Stimulated activated CD8-positive, alpha-beta memory T cell treated with anti-CD3 and anti-CD28 coated beads, Interleukin-7, amount 100 ng/mL, for 24 hours (primary cell): ENCODE measurements around the gene TMC1.
"Not testable (repeated sequence)": the region's sequence is repeated elsewhere in the genome, so short reads cannot be mapped to it uniquely, and the experiment has no call there.

Experiments used
- DNase-seq: peaks from one replicate; pipeline ENCODE4 v3.0.0-alpha.2; 2020; ENCODE audit warnings: low read depth

TMC1 gene

DNA sequence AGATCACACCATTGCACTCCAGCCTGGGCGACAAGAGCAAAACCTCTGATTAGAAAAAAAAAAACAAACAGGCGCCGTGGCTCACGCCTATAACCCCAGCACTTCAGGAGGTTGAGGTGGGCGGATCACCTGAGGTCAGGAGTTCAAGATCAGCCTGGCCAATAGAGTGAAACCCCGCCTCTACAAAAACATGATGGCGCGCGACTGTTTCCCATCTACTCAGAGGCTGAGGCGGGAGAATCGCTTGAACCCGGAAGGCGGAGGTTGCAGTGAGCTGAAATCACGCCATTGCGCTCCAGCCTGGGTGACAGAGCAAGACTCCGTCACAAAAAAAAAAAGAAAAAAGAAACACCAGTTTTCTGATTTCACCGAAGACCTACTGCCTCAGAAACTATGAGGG is at the start of gene TMC1:
TSS of gene TMC1 (plus strand) at position 193 of the 400 bp plus-strand sequence. CDS start 127,041 bp downstream, outside the sequence.
- not testable (repeated sequence) for DNase-seq

DNA sequence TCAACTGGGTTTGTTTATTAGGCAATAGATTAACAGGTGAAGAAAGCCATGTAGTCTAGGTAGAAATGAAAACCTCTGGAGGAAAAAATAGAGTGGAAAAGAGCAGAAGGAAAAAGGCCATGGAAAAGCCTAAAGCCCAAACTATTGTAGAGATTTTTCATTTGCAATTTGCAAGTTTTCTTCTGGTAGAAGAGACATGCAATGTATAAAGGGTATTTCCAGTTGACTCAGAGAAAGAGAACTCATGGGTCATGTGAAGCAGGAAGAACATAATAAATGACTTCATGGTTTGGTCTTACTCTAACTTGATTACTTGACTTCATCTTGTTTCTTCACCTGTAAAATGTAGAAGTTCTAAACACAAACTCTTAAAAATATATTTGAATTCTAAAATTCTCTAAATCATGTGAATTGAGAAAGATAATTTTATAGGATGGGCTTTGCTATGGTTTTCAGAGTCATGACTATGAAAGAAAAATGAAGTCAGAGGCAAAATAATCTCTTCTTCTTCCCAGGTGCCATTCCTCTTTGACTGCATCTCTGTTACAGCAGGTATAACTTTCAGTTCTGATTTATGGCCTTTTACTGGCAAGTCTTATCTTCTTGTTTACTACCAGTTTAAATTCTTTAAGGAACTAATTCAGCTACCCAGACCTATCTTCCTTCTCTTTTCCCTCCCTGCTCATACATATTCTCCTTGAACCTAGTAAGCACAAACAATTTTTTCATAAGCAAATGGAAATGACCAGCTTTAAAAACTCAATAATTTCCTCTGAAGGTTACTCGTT is 47.7 kb upstream of the TMC1 start:
- no peak for DNase-seq

DNA sequence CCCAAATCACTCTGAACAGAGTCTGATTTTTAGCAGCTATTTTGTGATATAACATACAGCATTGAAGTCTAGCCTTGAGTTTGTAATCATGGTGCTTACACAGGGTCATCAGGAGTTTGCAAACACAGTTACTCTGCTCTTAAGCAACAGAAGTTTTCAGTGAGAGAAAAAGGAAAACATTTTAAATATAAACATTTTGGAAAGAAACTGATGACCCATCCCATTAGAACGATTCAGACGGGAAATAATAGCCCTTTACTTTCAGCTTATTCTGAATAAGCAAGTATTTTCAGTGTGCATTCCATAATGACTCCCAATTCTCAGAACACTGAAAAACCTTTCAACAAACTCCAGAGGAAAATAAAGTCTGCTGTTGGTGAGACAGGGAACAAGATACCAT is 46.7 kb upstream of the TMC1 start:
- DNase-seq: no peak

DNA sequence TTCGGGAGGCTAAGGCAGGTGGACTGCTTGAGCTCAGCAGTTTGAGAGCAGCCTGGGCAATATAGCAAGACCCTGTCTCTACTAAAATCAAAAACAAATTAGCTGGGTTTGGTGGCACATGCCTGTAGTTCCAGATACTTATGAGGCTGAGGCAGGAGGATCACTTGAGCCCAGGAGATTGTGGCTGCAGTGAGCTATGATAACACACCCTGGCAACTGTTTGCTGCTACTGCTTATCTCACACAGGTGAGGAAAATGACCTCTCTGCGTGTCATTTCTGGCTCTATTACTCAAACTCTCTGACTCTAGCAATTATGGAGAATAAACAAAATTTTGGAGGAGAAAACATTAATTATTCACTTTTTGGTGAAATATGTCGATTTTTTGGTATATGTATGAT is 45.3 kb upstream of the TMC1 start:
- DNase-seq: no peak

DNA sequence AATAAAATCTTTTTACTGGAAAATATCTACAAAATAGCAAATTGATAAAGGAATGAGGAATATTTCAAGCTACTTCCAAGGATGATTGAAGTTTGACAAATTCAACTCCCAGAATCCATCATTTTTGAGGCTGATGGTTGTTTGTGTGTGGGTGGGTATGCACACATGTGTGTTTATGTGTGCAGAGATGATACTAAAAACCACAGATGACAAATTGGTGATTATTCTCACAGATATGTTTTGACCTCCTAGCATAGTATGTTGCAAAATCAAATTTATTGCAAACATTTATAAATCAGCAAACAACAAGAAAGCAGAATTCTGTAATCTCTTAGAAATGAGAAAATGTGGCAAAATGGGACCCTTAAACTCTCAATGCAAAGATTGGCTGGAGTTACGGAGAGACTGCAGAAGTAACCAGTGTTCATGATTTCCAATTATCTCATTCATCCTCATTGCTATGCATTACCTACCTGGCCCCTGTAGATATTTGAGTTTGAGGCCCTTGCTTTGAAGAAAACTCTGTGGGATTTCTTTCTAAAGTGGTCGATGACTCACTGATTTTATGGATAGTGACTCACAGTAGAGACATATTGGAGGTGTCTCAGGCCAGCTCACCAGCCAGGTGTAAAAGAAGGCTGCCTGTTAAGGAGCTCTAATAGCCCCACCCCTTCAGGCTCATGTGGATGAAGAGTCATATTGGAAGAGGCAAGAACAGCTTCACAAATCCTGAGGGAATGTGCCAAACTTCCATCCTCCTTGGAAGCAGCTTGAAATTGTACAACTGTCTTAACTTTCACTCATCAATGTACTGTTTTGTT is 44.6 kb upstream of the TMC1 start:
- peak; percentile 9 for DNase-seq

DNA sequence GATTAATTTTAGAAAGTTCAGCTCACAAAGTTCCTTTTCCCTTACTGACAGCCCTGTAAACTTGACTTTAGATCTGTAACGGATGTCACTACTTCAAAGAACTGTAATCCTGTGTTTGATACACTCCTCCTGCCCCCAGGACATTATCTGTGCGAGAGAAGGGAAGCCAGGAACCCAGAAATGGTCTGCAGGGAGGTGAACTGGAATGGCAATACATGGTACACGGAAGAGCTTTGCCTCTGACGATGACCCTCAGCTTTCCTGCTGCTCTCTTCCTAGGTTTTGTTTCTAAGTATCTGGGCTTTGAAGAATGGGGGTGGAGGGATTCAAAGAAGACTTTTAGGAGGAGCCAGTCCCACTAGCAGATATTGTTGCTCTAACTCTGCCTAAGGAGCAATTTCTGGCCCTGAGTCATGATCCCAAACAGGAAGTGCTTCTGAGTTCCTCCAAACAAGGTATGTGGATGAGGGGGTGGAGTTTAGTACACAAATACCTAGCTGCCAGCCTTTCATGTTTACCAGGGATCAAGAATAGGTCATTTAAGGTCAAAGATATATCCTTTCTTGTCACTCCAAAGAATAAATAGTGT is 43.4 kb upstream of the TMC1 start:
- DNase-seq: no peak

DNA sequence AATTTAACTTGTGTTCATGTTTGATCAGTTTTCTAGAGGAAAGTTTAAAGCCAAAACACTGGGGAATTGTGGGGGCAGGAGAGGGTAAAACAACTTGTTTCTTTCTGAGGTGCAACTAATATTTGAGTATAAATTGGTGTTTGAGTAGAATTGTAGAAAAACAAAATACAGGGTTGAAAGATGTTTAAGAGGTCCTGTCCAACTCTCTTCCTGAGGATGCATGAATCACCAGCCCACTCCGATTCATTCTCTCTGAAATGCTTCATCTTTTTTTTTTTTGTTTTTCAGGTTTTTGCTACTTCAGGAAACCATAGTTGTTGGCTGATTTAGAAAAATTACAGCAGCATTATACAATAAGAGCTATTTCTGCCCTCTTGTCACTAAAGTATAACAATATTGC is 42.4 kb upstream of the TMC1 start:
- no peak for DNase-seq

DNA sequence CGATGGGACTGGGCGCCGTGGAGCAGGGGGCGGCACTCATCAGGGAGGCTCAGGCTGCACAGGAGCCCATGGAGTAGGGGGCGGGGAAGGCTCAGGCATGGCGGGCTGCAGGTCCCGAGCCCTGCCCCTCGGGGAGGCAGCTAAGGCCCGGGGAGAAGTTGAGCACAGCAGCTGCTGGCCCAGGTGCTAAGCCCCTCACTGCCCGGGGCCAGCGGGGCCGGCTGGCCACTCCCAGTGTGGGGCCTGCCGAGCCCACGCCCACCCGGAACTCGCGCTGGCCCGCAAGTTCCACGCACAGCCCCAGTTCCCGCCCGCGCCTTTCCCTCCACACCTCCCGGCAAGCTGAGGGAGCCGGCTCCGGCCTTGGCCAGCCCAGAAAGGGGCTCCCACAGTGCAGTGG is 41.1 kb upstream of the TMC1 start:
- not testable (repeated sequence) for DNase-seq

DNA sequence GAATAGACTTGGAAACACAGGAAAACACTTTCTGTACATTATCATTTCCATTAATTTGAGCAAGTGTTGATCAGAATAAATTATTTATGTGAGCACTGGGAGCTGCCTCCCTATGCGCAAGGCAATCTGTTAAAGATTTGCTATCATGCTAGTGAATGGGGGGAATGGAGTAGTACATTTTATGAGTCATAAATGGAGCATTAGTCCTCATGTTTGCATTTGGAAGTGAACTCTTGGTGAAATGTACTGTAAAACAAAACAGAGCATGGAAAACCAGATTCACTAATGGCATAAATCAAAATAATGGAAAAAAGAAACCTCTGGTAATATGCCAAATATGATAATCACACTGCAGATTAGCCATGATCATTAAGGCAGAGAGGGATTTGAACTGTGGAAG is 40.5 kb upstream of the TMC1 start:
- DNase-seq: no peak

DNA sequence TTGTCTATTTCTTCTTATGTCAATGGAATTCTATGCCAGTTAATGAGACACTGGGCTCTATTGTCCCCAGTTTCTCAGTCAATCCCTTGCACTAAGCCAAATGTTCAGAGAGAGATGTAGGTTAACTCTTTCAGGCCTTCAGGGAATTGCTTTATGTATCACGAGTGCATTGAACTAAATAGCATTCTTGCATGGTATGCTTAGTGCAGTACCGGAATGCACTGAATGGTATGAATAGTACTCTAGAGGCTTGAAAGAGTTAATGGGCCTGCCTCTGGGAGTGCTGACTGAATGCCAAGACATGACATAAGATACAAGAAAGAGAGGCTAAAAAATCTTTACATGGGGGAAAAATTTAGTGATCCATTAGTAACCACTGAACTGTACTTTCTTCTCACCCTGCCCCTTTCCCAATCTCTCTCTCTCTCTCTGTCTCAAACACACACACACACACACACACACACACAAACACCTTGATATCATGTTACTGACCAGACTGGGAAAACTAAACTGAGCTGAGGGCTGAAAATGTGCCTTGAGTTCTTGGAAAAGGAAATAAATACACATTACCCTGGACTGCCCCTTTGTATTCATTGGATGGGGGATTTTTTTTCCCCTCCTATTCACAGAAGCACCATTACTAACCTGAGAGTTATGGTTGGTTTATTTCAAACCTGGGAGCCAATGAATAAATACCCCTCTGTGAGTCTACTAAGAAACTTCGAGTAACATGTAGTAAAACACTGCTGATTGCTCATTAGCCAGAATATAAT is 35.4 kb upstream of the TMC1 start:
- DNase-seq: no peak

DNA sequence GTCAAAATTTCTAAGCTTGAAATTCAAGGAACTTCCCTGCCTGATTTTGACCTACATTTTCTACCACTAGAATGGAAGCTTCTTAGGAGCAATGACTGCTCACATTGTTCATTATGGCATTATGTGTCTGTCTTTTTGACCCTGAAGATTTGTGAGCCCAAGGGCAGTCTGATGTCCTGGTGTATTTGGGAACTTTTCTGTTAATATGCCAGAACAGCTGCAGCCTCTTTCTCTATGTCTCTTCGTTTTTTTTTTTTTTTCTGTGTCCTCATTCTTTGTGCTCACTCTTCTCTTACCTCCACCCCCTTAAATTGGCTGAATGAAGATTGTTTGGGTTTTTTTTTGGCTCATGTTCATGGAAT is 34.8 kb upstream of the TMC1 start:
- DNase-seq: no peak

DNA sequence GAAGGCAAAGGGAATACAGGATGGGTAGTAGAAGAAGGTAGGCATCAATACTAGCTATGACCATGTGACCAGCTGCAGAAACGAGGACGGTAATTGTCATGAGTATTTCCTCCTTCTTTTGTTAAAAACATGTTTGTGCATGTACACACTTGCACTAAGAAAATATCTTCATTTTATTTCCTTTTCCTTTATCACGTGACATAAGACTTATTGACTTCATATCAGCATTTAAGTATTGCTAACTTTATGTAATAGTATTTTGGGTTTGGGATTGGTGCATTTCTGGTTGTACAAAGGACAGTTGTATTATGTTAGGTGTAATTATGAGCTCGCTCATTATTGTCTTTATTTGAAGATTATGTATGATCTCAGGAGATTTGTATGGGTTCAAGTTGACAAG is 33.7 kb upstream of the TMC1 start:
- not testable (repeated sequence) for DNase-seq

DNA sequence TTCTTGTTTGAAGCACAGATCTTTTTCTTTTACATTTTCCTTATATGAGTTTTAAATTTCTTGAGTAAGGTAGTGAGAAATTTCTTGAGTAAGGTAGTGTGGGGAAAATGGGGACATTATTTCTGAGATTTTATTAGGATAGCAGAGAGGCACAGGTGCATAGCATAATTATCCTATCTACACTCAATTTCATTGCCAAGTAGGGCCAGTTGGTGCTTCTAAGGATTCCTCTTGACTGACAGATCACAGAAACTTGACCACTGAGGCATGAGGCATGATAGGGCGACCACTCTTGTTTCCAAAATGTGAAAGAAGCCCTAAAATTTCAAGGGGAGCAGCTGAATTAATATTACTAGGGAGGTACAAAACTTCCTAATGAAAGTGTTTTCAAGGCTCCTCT is 31.4 kb upstream of the TMC1 start:
- DNase-seq: no peak

DNA sequence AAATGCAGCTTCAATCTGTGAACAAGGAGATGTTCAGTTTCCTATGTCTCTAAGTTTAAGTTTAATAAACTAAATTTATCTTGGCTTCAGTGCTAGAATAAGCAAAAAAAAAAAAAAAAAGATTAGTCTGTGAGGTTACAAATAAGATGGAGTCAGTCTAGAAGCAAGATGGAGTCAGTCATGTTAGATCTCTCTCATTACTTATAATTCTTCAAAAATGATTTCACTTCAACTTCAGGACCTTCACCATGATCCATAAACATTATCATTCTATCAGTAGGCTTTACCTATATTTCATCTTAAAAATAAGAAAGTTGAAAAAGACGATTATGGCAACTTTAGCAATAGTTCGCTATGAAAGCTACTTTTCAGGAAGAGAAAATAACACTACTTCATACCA is 30.2 kb upstream of the TMC1 start:
- DNase-seq: no peak

DNA sequence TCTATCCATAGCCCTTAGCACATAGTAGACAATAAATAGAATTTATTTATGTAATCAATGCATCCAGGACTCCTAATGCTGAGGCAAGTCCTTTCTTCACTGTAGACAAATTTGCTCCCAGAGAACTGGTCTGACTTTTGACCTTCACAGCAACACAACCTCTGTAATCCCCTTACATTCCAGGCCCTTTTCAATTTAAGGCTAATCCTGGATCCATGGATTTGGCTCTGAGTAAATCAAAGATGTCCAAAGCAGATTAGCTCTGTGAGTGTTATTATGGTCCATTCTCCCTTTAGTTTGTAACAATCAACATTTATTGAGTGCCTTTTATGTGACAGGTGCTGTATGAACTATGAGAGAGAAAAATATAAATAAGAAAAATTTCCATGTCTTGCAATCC is 27.4 kb upstream of the TMC1 start:
- no peak for DNase-seq

DNA sequence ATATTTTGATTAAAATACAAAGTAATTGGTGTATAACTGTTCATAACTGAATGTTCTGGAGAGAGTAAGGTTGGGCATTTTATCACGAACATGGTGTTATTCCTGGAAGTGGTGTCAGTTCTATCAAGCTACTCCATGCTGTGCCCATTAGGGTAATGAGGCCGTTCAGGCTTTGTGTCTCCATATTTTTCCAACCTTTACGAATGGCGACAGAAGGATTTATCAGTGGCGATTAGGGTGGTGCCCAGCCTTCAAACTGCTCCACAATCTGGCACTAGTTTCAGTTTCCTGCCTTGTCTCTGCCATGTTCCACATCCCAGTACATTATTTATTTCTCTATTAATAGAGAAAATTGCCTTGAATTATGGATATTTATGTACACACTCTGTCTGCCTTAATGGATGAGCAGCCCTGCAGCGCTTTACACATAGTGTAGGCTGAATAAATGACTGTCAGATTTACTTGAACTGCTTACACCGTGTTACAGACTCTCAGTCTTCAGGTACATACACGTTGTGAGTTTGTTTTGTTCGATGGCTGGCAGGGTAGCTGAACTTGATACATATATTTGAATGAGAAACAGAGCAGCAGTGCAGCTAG is 23.9 kb upstream of the TMC1 start:
- DNase-seq: no peak

DNA sequence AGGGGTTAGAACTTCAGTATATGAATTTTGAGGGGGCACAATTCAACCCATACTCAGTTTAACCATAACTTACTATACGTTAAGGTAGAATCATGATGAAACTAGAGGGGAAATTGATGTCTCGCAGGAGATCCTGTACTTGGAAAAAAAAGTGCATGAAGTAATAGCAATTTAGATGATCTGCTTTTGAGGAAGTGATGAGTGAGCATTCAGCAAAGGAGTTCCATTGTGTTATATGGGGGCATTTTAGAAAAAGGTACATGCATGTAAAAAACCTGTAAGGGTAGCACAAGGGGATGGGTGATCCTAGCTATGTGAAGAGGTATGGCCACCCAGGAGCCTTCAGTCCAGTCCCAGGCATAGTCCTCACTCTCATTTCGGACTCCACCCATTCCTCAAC is 14.8 kb upstream of the TMC1 start:
- no peak for DNase-seq

DNA sequence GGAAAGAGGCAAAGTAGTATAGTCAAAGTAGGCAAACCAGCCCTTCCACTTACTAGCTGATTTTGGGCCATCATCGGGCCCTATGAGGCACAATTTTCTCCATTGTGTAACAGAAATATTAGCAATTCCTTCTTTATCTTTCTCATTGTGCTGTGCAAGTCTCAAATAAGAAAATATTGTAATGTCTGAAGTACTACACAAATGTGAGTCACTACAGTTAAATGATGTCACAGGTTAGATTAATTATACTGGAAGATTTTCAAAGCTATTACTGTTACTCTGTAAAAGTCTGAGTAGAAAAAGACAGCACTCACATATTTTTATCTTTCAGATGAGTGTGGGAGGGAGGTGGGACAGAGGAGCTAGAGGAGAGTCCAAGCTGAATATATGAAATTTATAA is 12.4 kb upstream of the TMC1 start:
- no peak for DNase-seq

DNA sequence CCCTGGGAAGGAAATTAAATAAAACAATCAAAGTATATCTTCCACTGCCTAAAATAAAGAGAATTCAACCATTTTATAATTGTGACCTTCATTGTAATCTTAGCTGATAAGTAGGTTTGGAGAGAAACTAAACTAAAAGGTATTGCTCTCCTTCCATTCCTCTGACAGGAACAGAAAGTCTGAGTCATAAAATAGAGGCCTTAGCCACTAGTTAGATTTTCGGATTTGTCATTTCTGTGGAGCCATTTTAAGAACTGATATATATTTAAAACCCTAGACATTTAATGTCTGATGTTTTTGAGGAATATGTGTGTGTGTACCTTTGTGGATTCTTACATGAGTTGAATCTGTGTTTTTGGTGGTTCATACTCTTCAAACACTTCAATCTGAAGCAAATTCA is 11.8 kb upstream of the TMC1 start:
- no peak for DNase-seq

DNA sequence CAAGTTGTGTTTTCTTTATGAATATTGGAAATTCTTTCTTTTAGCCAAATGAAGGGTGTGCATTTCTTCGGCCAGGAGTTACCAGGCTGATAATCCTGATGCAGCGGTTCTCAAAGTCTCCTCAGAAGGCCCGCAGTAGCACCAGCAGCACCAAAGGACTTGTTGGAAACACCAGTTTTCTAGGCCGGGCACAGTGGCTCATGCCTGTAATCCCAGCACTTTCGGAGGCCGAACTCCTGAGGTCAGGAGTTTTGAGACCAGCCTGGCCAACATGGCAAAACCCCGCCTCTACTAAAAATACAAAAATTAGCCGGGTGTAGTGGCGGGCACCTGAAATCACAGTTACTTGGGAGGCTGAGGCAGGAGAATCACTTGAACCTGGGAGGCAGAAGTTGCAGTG is 397 bp upstream of the TMC1 start:
- not testable (repeated sequence) for DNase-seq

DNA sequence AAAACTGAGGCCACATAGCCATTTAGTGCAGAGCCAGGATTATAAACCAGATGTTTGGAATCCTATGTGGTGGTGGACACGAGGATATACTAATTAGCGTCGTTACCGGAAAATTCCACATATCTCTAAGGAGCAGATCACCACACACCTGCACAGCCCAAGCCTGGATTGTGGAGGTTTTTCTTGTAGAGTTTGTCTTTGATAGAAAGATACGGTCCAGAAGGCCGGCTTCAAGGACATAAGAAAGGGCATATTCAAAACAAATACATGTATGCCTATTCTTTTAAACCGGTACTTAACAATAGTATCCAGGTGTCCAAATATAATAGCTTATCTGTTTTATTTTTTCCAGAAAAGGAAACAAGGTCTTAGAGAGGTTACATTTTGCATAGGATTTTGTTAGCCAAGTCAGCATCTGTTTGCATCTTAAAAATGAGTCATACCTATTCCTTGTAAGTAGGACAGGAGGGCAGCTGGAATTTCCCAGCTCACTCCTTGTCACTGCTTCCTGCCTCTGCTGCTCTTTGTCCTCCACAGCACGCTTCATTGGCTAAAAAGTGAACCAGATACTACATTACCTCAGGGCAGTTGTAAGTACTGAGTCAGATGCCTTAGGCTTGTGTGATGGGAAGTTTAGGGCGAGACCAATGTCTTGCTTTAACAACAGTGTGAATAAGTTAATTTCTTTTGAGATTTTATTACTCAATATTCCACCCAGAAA is 3.6 kb downstream of the TMC1 start:
- no peak for DNase-seq
